ENCODE measurements around the gene ARID1B.

GRCh38 chr6:157253699-157254098 lies 476.5 kb downstream of the ARID1B start:
- TF ChIP-seq CTCF (IDR thresholded peaks at IDR 0.05; ENCODE audit: insufficient read depth, low read depth, low read length) (no peak), EZH2 (IDR thresholded peaks at IDR 0.05; ENCODE audit: insufficient read depth, low read length) (no peak)

All from astrocyte (in vitro differentiated cells and primary cell).